Spleen (tissue), 11 donors: ENCODE data around the gene BTNL8. TPM values are rescaled to one million over a fixed set of nuclear protein-coding genes. Genes with fewer than 3 reads are reported as not detected.

Source experiments
- DNase-seq: peaks from one replicate; pipeline ENCODE4 v3.0.0-alpha.2; 2020
- H3K27ac ChIP-seq, 8 donors: fragments of 200-600 bp; sonication (generic) in 7 of 8; 1 replicate in 4 of 8; 2 replicates in 4 of 8; pipeline versions ENCODE4 v1.5.0 to v1.8.0; 2016 to 2021; ENCODE audit warnings: inconsistent platforms in 4 of 8, mild to moderate bottlenecking in 4 of 8, moderate library complexity in 1 of 8
- H3K27me3 ChIP-seq, 7 donors: fragments of 200-600 bp; sonication (generic) in 6 of 7; replicated peaks in 1 of 7; 1 replicate in 4 of 7; 2 replicates in 3 of 7; pipeline versions ENCODE4 v1.5.0 to v1.8.0; 2016 to 2021; ENCODE audit warnings: inconsistent platforms in 3 of 7, mild to moderate bottlenecking in 1 of 7
- H3K36me3 ChIP-seq, 6 donors: fragments of 200-600 bp; sonication (generic) in 5 of 6; 1 replicate in 4 of 6; 2 replicates in 2 of 6; pipeline versions ENCODE4 v1.5.0 to v1.8.0; 2016 to 2021; ENCODE audit warnings: inconsistent platforms in 2 of 6
- H3K4me1 ChIP-seq, 6 donors: fragments of 200-600 bp; sonication (generic) in 5 of 6; 1 replicate in 3 of 6; 2 replicates in 3 of 6; pipeline versions ENCODE4 v1.5.0 to v1.8.0; 2016 to 2021; ENCODE audit warnings: inconsistent platforms in 3 of 6
- H3K4me3 ChIP-seq, 8 donors: fragments of 200-600 bp; sonication (generic) in 7 of 8; 1 replicate in 4 of 8; 2 replicates in 4 of 8; pipeline versions ENCODE4 v1.5.0 to v1.8.0; 2016 to 2021; ENCODE audit warnings: inconsistent platforms in 4 of 8, mild to moderate bottlenecking in 4 of 8, moderate library complexity in 2 of 8
- H3K9me3 ChIP-seq, 8 donors: fragments of 200-600 bp; sonication (generic) in 7 of 8; 1 replicate in 4 of 8; 2 replicates in 4 of 8; pipeline versions ENCODE4 v1.5.0 to v1.8.0; 2016 to 2021; ENCODE audit warnings: inconsistent platforms in 4 of 8
- CTCF ChIP-seq, 11 experiments: fragments of 200-600 bp in 7 of 11; fragments of 450-650 bp in 4 of 11; sonication (generic) in 4 of 11; IDR thresholded peaks in 8 of 11; conservative IDR thresholded peaks in 3 of 11; 1 replicate in 7 of 11; 2 replicates in 4 of 11; pipeline versions ENCODE4 v1.4.0 to v1.8.0; 2016 to 2021; ENCODE audit warnings: antibody characterized with exemption in 11 of 11, inconsistent platforms in 4 of 11, mild to moderate bottlenecking in 1 of 11
- POLR2A ChIP-seq, 3 donors: fragments of 450-650 bp; IDR thresholded peaks; one replicate each; pipeline ENCODE4 v1.5.1; 2017; ENCODE audit warnings: antibody characterized with exemption in 3 of 3, mild to moderate bottlenecking in 1 of 3
- POLR2AphosphoS5 ChIP-seq, 3 donors: sonication (generic); formaldehyde crosslinking; IDR thresholded peaks; one replicate each; pipeline ENCODE4 v1.5.1; 2017; ENCODE audit warnings: antibody characterized with exemption in 3 of 3
- WGBS, 5 donors: extraction: QIAGEN DNeasy Blood & Tissue Kit in 3 of 5; methylation state at CpG; one replicate each; pipeline versions ENCODE4 v1.1.5 to v1.1.7; 2013 to 2018; 5-methylcytosine and 5-hydroxymethylcytosine counted together
- intact Hi-C: fragments of 100-400 bp; cut with DNase I; formaldehyde crosslinking; loops from one replicate; pipeline ENCODE4 v1.15.0; 2023; ENCODE audit warnings: low total_unique reads
- polyA plus RNA-seq, 3 donors: library from polyadenylated mRNA; stranded (reverse); fragments of 200-250 nt; gene quantifications; one replicate each; pipeline ENCODE4 v1.2.1, GENCODE V29; 2013
- total RNA-seq, 7 donors: library from RNA; depleted of rRNA in 3 of 7; stranded (reverse); fragments of >200 nt in 3 of 7; fragmentation: NEBNext Ultra II Directional in 4 of 7; extraction: Animal tissue kit (Norgen Biotek cat#: 25700) in 4 of 7; gene quantifications; one replicate each; pipeline versions ENCODE4 v1.1.0 to v1.2.1, GENCODE V29; 2016 to 2021
- donor health status: healthy with polysubstance abuse.
- donor health status: DM: no; HTN: no; CAD: no; lungs with moderate emphysema.
- donor health status: DM: no; HTN: no; CAD: no.
- donor health status: Bipolar disorder and iron deficiency.
- donor health status: healthy.
- donor health status: DM: no; HTN: no; CAD: no.
- donor health status: DM: yes; HTN: yes; CAD: no.

BTNL8 gene
- total and polyA plus RNA-seq, 10 donors = 0.42 to 7.9 (median 3.1) TPM

- no peak for DNase-seq
- Histone ChIP-seq H3K36me3 (no peaks in the 10 kb centered on the region), H3K9me3 (no peaks in the 10 kb centered on the region), H3K4me1 (peaks cover 0 to 22% (median 2%) of the 10 kb centered on the region in 6 donors), H3K27ac (no peak overlapping the region), H3K4me3 (no peak overlapping the region), H3K27me3 (no peaks in the 10 kb centered on the region)
- 76 to 83% (median 79%) methylated on average over 16 of the region's 16 CpGs for WGBS, 5 donors
- intact Hi-C loops = loop anchor here (5.0 to 10.0 kb wide), 2 partner anchors 88 to 164 kb away; no protein-coding TSS in a partner anchor
- TF ChIP-seq POLR2AphosphoS5 (IDR thresholded peaks at IDR 0.05) (no peak), POLR2A (IDR thresholded peaks at IDR 0.05) (no peak), CTCF (IDR thresholded peaks at IDR 0.05 in 8 of 11, conservative IDR thresholded peaks at IDR 0.05 in 3 of 11) (no peak)
These were observed 28.5 kb upstream of the BTNL8 start for GRCh38 chr5:180870276-180871068.

GRCh38 chr5:180872419-180872818 is 26.5 kb upstream of the BTNL8 start:
- no peak for DNase-seq
- intact Hi-C loops = loop anchor here (5.0 to 10.0 kb wide), 2 partner anchors 90 to 162 kb away; no protein-coding TSS in a partner anchor
- H3K36me3 ChIP-seq = no peaks in the 10 kb centered on the region
- H3K9me3 ChIP-seq = no peaks in the 10 kb centered on the region
- H3K27me3 ChIP-seq = no peaks in the 10 kb centered on the region
- TF ChIP-seq POLR2AphosphoS5 (IDR thresholded peaks at IDR 0.05) = no peak
- TF ChIP-seq CTCF (IDR thresholded peaks at IDR 0.05 in 8 of 11, conservative IDR thresholded peaks at IDR 0.05 in 3 of 11) = no peak
- TF ChIP-seq POLR2A (IDR thresholded peaks at IDR 0.05) = no peak
- H3K4me1 ChIP-seq = peaks cover 0 to 22% (median 2%) of the 10 kb centered on the region in 6 donors
- no peak overlapping the region for H3K27ac ChIP-seq
- no peak overlapping the region for H3K4me3 ChIP-seq
- 86 to 92% (median 89%) methylated on average over 8 to 9 of the region's 9 CpGs for WGBS, 5 donors

- WGBS, 5 donors = 58 to 69% (median 62%) methylated on average over 13 of the region's 13 CpGs
- intact Hi-C loops = loop anchor here (5.0 to 10.0 kb wide), 2 partner anchors 92 to 161 kb away; no protein-coding TSS in a partner anchor
These were observed 25.1 kb upstream of the BTNL8 start for GRCh38 chr5:180873615-180874520.

More at GRCh38 chr5:180873615-180874520, 25.1 kb upstream of the BTNL8 start:
- peak overlapping the region in 1 of 8 donors; percentile 18 for H3K4me3 ChIP-seq
- no peaks in the 10 kb centered on the region for H3K9me3 ChIP-seq
- H3K27me3 ChIP-seq = no peaks in the 10 kb centered on the region
- TF ChIP-seq CTCF (IDR thresholded peaks at IDR 0.05 in 8 of 11, conservative IDR thresholded peaks at IDR 0.05 in 3 of 11) (no peak), POLR2A (IDR thresholded peaks at IDR 0.05) (no peak), POLR2AphosphoS5 (IDR thresholded peaks at IDR 0.05) (peak in 1 of 3 donors; percentile 59)
- no peaks in the 10 kb centered on the region for H3K36me3 ChIP-seq
- H3K4me1 ChIP-seq = peaks cover 0 to 17% (median 2%) of the 10 kb centered on the region in 6 donors
- no peak for DNase-seq
- peak overlapping the region in 5 of 8 donors; percentile 17 to 79 (median 70) for H3K27ac ChIP-seq
